Measurements from ENCODE around the gene SYNPO2L.
A peak's percentile ranks its signal among the peaks of the same experiment; 100 is the strongest.

Gene SYNPO2L

GRCh38 chr10:73655257-73655989 lies 406 bp downstream of the SYNPO2L start:
- TF ChIP-seq CTCF (IDR thresholded peaks at IDR 0.05; ENCODE audit: insufficient read depth, low read depth, low read length, missing control alignments) = no peak
- no peak overlapping the region for H3K4me3 ChIP-seq (ENCODE audit: low read length)
- peak; percentile 56 for DNase-seq (ENCODE audit: low read depth)

- H3K4me3 ChIP-seq (ENCODE audit: low read length) = no peak overlapping the region
- TF ChIP-seq CTCF (IDR thresholded peaks at IDR 0.05; ENCODE audit: insufficient read depth, low read depth, low read length, missing control alignments) = peak; percentile 38
- DNase-seq (ENCODE audit: low read depth) = peak; percentile 46
Observed at GRCh38 chr10:73653701-73654100, 2.1 kb downstream of the SYNPO2L start.

GRCh38 chr10:73653195-73653594 lies 2.6 kb downstream of the SYNPO2L start:
- no peak overlapping the region for H3K4me3 ChIP-seq (ENCODE audit: low read length)
- DNase-seq (ENCODE audit: low read depth) = no peak
- TF ChIP-seq CTCF (IDR thresholded peaks at IDR 0.05; ENCODE audit: insufficient read depth, low read depth, low read length, missing control alignments) = no peak

- no peak for TF ChIP-seq CTCF (IDR thresholded peaks at IDR 0.05; ENCODE audit: insufficient read depth, low read depth, low read length, missing control alignments)
- no peak overlapping the region for H3K4me3 ChIP-seq (ENCODE audit: low read length)
- DNase-seq (ENCODE audit: low read depth) = peak; percentile 76
Observed at GRCh38 chr10:73650537-73651331, 5.1 kb downstream of the SYNPO2L start.

GRCh38 chr10:73649876-73650536 lies 5.8 kb downstream of the SYNPO2L start:
- H3K4me3 ChIP-seq (ENCODE audit: low read length) = no peak overlapping the region

More at GRCh38 chr10:73649876-73650536, 5.8 kb downstream of the SYNPO2L start:
- no peak for DNase-seq (ENCODE audit: low read depth)
- no peak for TF ChIP-seq CTCF (IDR thresholded peaks at IDR 0.05; ENCODE audit: insufficient read depth, low read depth, low read length, missing control alignments)
